Mesothelial cell of epicardium (in vitro differentiated cells): ENCODE data around the gene LAMB1. TPM values are rescaled to one million over a fixed set of nuclear protein-coding genes. Genes with fewer than 3 reads are reported as not detected.

Experiments used
- DNase-seq, 2 experiments: peaks; one replicate each; pipeline ENCODE4 v3.0.0; 2021; ENCODE audit warnings: low spot score in 2 of 2; ENCODE audit not compliant: unreplicated experiment in 2 of 2
- H3K27ac Mint-ChIP-seq: 2 replicates; pipeline ENCODE4 v1.8.0; 2021; ENCODE audit warnings: mixed read lengths
- H3K27me3 Mint-ChIP-seq: 2 replicates; pipeline ENCODE4 v1.8.0; 2021; ENCODE audit warnings: low read depth, mixed read lengths
- H3K36me3 Mint-ChIP-seq: 2 replicates; pipeline ENCODE4 v1.8.0; 2021; ENCODE audit warnings: mixed read lengths
- H3K4me1 Mint-ChIP-seq: 2 replicates; pipeline ENCODE4 v1.8.0; 2021; ENCODE audit warnings: mixed read lengths
- H3K4me3 Mint-ChIP-seq: 2 replicates; pipeline ENCODE4 v1.8.0; 2021; ENCODE audit warnings: mild to moderate bottlenecking, moderate library complexity, mixed read lengths
- H3K9me3 Mint-ChIP-seq: 2 replicates; pipeline ENCODE4 v1.8.0; 2021; ENCODE audit warnings: mixed read lengths
- CTCF ChIP-seq: fragments of 200-600 bp; sonication (generic); IDR thresholded peaks from one replicate; pipeline ENCODE4 v1.5.0; 2021; ENCODE audit warnings: antibody characterized with exemption; ENCODE audit not compliant: unreplicated experiment
- total RNA-seq: library from RNA; stranded (reverse); gene quantifications from 3 replicates; pipeline ENCODE4 v1.2.1, GENCODE V29; 2021

Gene LAMB1
- total RNA-seq, 1 donor from 2014 or later: 593 TPM

DNA sequence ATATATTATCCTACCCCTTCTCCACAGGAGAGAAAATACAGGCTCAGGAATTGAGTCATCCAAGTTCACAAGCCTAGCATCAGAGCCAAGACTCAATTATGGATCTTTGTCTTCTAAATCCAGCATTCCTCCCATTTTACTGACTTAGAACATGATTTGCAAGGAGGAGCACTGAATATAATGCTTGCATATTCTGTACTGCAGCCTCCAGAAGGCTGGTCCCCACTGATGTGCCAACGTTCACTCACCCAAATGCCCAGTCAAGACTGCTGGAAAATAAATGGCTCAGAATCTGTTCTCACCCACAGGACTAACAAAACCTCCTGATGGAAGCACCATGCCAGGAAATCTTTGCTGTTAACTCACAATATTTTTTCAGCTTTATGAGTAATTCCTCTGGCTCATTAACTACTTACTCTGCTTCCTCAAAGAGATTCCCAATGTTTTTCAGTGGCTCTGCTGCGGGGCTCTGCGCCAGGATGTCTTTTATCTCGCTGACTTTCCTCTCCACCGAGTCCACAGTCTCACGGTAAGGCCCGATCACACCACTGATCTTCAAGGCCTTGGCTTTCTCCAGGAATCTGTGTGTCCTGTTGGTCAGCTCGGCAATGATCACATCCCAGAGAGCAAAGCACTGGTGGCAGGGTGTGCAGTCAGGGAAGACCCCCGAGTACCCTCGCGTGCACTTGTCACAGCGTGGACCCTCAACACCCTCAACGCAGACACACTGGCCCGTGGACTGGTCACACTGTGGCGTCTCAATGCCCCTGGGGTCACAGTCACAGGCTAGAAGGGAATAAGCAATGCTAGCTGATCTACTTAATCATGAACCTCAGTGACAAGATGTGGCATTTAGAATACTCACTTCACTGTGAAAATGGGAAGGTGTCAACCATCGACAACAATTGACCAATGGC lies 63.1 kb downstream of the LAMB1 start:
- peak overlapping the region; percentile 89 for H3K27ac Mint-ChIP-seq
- no peaks in the 10 kb centered on the region for H3K9me3 Mint-ChIP-seq
- H3K36me3 Mint-ChIP-seq: peaks cover 55% of the 10 kb centered on the region
- TF ChIP-seq CTCF: no peak
- no peaks in the 10 kb centered on the region for H3K27me3 Mint-ChIP-seq
- peaks cover 44% of the 10 kb centered on the region for H3K4me1 Mint-ChIP-seq
- no peak for DNase-seq
- H3K4me3 Mint-ChIP-seq: no peak overlapping the region

GRCh38 chr7:107938456-107939250 lies 64.3 kb downstream of the LAMB1 start:
- TF ChIP-seq CTCF: no peak
- H3K4me3 Mint-ChIP-seq: no peak overlapping the region
- peaks cover 44% of the 10 kb centered on the region for H3K4me1 Mint-ChIP-seq
- peak overlapping the region; percentile 74 for H3K27ac Mint-ChIP-seq
- peaks cover 44% of the 10 kb centered on the region for H3K36me3 Mint-ChIP-seq
- H3K9me3 Mint-ChIP-seq: no peaks in the 10 kb centered on the region
- DNase-seq: no peak
- H3K27me3 Mint-ChIP-seq: no peaks in the 10 kb centered on the region

- Mint-ChIP-seq H3K27ac (peak overlapping the region; percentile 89), H3K27me3 (no peaks in the 10 kb centered on the region), H3K4me1 (peaks cover 53% of the 10 kb centered on the region), H3K36me3 (peaks cover 40% of the 10 kb centered on the region), H3K4me3 (no peak overlapping the region), H3K9me3 (no peaks in the 10 kb centered on the region)
- no peak for TF ChIP-seq CTCF
- DNase-seq: no peak
Measured at GRCh38 chr7:107937531-107937930, 65.4 kb downstream of the LAMB1 start.

GRCh38 chr7:107936312-107936711 lies 66.6 kb downstream of the LAMB1 start:
- H3K27ac Mint-ChIP-seq: no peak overlapping the region
- peaks cover 41% of the 10 kb centered on the region for H3K36me3 Mint-ChIP-seq
- no peaks in the 10 kb centered on the region for H3K9me3 Mint-ChIP-seq
- H3K4me1 Mint-ChIP-seq: peaks cover 62% of the 10 kb centered on the region
- no peak for TF ChIP-seq CTCF
- H3K4me3 Mint-ChIP-seq: no peak overlapping the region
- no peaks in the 10 kb centered on the region for H3K27me3 Mint-ChIP-seq
- DNase-seq: no peak

DNA sequence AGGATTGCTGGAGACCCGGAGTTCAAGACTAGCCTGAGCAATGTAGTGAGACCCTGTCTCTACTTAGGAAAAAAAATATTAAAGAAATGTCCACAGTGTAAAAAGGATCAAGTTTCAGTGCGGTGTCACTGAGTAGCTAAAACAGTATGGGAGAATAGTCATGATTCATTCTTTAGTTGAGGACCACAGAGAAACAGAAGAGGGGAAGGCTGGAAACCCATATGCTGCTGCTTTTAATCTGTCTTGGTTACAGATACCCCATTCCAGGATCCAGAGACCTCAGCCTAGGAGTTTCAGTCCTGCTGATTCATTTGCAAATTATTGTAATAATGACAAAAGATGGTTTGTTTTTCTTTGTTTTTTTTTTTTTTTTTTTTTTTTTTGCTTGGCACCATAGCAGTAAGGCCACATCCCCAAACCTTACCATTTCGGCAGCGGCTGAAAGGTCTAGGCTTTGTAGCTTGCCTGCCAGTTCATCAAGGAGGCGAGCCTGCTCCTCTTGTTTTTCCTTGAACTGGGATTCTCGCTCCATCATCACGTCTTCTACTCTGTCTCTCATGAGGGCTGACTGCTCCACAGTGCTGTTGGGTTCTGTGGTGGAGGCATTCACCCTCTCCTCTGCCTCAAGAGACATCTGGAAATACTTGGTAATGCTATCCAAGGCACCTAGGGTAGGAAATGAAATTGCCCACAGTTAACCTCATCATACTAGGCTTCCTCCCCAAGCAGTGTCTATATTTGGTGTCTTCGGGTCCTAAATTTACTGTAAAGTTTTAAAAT lies 67.8 kb downstream of the LAMB1 start:
- Mint-ChIP-seq H3K36me3 (peaks cover 41% of the 10 kb centered on the region), H3K9me3 (no peaks in the 10 kb centered on the region), H3K4me3 (no peak overlapping the region), H3K27me3 (no peaks in the 10 kb centered on the region), H3K27ac (peak overlapping the region; percentile 78), H3K4me1 (peaks cover 60% of the 10 kb centered on the region)
- no peak for TF ChIP-seq CTCF
- no peak for DNase-seq
